UCSD-AML1 (cell line): Measurements from ENCODE around the gene EXOC3L4.
A peak's percentile ranks its signal among the peaks of the same experiment; 100 is the strongest.

Source experiments
- DNase-seq: peaks from one replicate; lab custom pipeline; 2025; ENCODE audit not compliant: unreplicated experiment; lab: John Stamatoyannopoulos, UW

The EXOC3L4 gene

GRCh38 chr14:103070263-103070885, 24.2 kb upstream of the EXOC3L4 start:
- DNase-seq: no peak

- no peak for DNase-seq
These were observed 23.5 kb upstream of the EXOC3L4 start for GRCh38 chr14:103070971-103071542.

- no peak for DNase-seq
These were observed 22.8 kb upstream of the EXOC3L4 start for GRCh38 chr14:103071544-103072251.

- DNase-seq: no peak
These were observed 21.7 kb upstream of the EXOC3L4 start for GRCh38 chr14:103072595-103073366.

GRCh38 chr14:103073367-103073875, 21.1 kb upstream of the EXOC3L4 start:
- no peak for DNase-seq

GRCh38 chr14:103073876-103074728, 20.4 kb upstream of the EXOC3L4 start:
- DNase-seq: no peak

- no peak for DNase-seq
These were observed 19.7 kb upstream of the EXOC3L4 start for GRCh38 chr14:103074729-103075367.

GRCh38 chr14:103078420-103078749, 16.1 kb upstream of the EXOC3L4 start:
- peak; percentile 74 for DNase-seq

- DNase-seq: no peak
These were observed 15.5 kb upstream of the EXOC3L4 start for GRCh38 chr14:103078860-103079587.

- no peak for DNase-seq
These were observed 12.6 kb upstream of the EXOC3L4 start for GRCh38 chr14:103081951-103082350.

GRCh38 chr14:103084021-103084919, 10.3 kb upstream of the EXOC3L4 start, which contains the start of gene LBHD2:
Gene LBHD2 (plus strand): TSS chr14:103084210. CDS start chr14:103086013, 1,803 bp downstream.
- DNase-seq: no peak

- DNase-seq: no peak
These were observed 9.1 kb upstream of the EXOC3L4 start for GRCh38 chr14:103085106-103086091.

- DNase-seq: no peak
These were observed 7.7 kb upstream of the EXOC3L4 start for GRCh38 chr14:103086771-103087342.

- DNase-seq: no peak
These were observed 7.1 kb upstream of the EXOC3L4 start for GRCh38 chr14:103087343-103087835.

- no peak for DNase-seq
These were observed 5.6 kb upstream of the EXOC3L4 start for GRCh38 chr14:103088921-103089320.
